Measurements from ENCODE around the gene DMRTA2.

DNA sequence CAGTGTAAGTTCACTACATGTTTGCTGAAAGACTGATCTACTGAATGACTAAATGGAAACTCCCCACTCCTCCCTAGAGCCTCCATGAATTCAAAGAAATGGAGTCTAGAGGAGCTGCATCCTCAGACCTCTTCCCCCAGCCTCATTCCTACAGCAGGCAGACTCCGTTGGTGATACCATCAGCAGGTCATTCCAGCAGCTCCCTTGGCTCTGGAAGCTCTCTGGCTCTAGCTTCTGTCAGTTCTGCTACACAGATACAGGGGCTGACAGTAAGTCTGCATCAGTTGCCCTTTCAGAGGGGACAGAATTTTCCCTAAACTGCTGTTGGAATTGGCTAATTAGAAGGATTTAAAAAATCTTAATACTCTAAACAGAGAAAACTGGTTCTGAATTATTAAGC is 31.7 kb upstream of the DMRTA2 start:
- TF ChIP-seq, protein P1, sequence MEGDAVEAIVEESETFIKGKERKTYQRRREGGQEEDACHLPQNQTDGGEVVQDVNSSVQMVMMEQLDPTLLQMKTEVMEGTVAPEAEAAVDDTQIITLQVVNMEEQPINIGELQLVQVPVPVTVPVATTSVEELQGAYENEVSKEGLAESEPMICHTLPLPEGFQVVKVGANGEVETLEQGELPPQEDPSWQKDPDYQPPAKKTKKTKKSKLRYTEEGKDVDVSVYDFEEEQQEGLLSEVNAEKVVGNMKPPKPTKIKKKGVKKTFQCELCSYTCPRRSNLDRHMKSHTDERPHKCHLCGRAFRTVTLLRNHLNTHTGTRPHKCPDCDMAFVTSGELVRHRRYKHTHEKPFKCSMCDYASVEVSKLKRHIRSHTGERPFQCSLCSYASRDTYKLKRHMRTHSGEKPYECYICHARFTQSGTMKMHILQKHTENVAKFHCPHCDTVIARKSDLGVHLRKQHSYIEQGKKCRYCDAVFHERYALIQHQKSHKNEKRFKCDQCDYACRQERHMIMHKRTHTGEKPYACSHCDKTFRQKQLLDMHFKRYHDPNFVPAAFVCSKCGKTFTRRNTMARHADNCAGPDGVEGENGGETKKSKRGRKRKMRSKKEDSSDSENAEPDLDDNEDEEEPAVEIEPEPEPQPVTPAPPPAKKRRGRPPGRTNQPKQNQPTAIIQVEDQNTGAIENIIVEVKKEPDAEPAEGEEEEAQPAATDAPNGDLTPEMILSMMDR (conservative IDR thresholded peaks at IDR 0.05 in 1 of 2, IDR thresholded peaks at IDR 0.05 in 1 of 2; ENCODE audit: low read depth in 1 of 2, low read length in 2 of 2), result no peak
- TF ChIP-seq EZH2 (IDR thresholded peaks at IDR 0.05; ENCODE audit: low read length, missing control alignments), result no peak

Measured in fibroblast of lung (primary cell).